Omental fat pad (tissue), 4 donors: ENCODE results near the gene KRTAP10-11. TPM values are rescaled to one million over a fixed set of nuclear protein-coding genes. Genes with fewer than 3 reads are reported as not detected.
"Not testable (repeated sequence)": the region's sequence is repeated elsewhere in the genome, so short reads cannot be mapped to it uniquely, and the experiment has no call there.

Experiments used
- ATAC-seq: fragments of 150-250 bp; one replicate; pipeline ENCODE4 v1.9.1; 2016; ENCODE audit warnings: mild to moderate bottlenecking, moderate library complexity; ENCODE audit not compliant: low FRiP score
- DNase-seq: peaks from one replicate; pipeline ENCODE4 v3.0.0-alpha.2; 2019; ENCODE audit warnings: low spot score
- total RNA-seq, 4 donors: library from RNA; depleted of rRNA; stranded (reverse); fragments of >200 nt; gene quantifications; one replicate each; pipeline ENCODE4 v1.1.0, GENCODE V29; 2016
- TF ChIP-seq, protein P1 (sequence below), 3 donors: fragments of 450-650 bp; IDR thresholded peaks; one replicate each; pipeline ENCODE4 v1.5.1; 2016 to 2017; ENCODE audit warnings: antibody characterized with exemption in 3 of 3, mild to moderate bottlenecking in 3 of 3, moderate library complexity in 2 of 3

KRTAP10-11 gene
- total RNA-seq, 4 donors from 2014 or later: not detected

DNA sequence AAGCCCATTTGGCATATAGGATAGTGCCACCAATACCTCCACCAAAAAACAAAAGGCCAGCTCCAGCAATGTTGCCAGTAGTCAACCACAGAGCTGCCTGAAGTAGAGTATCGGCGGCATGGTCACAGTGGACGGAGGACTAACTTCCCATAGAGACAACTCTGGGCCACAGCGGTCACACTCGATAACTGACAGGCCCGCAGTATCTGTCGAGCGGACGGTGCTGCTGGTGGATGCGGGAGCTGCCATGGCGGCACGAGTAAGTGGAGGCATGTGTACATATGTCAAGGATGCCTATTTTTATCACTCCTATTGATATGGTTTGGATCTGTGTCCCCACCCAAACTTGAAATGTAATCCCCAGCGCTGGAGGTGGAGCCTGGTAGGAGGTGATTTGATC lies 31.7 kb downstream of the KRTAP10-11 start:
- ATAC-seq: no peak
- no peak for DNase-seq

DNA sequence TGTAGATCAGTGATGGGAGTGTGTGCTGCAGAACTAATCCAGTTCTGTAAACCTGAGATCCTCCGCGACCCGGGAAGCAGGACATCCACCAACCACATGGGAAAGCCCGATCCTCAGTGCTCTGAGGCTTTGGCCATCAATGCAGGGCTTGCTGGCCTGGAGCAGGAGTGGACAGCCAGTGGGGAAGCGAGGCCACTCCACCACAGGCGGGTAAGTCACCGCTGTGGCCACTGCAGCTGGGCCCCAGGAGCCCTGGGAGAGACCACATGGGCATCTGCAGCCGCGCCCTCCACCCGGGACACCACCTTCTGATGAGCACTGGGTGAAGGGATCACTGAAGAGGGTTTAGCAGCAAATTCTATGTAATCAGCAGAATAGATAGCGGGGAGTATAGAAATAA lies 34.9 kb downstream of the KRTAP10-11 start:
- no peak for ATAC-seq
- TF ChIP-seq, protein P1, sequence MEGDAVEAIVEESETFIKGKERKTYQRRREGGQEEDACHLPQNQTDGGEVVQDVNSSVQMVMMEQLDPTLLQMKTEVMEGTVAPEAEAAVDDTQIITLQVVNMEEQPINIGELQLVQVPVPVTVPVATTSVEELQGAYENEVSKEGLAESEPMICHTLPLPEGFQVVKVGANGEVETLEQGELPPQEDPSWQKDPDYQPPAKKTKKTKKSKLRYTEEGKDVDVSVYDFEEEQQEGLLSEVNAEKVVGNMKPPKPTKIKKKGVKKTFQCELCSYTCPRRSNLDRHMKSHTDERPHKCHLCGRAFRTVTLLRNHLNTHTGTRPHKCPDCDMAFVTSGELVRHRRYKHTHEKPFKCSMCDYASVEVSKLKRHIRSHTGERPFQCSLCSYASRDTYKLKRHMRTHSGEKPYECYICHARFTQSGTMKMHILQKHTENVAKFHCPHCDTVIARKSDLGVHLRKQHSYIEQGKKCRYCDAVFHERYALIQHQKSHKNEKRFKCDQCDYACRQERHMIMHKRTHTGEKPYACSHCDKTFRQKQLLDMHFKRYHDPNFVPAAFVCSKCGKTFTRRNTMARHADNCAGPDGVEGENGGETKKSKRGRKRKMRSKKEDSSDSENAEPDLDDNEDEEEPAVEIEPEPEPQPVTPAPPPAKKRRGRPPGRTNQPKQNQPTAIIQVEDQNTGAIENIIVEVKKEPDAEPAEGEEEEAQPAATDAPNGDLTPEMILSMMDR (IDR thresholded peaks at IDR 0.05): no peak

More for the DNA sequence above, 31.7 kb downstream of the KRTAP10-11 start:
- TF ChIP-seq, protein P1 (IDR thresholded peaks at IDR 0.05): no peak

DNA sequence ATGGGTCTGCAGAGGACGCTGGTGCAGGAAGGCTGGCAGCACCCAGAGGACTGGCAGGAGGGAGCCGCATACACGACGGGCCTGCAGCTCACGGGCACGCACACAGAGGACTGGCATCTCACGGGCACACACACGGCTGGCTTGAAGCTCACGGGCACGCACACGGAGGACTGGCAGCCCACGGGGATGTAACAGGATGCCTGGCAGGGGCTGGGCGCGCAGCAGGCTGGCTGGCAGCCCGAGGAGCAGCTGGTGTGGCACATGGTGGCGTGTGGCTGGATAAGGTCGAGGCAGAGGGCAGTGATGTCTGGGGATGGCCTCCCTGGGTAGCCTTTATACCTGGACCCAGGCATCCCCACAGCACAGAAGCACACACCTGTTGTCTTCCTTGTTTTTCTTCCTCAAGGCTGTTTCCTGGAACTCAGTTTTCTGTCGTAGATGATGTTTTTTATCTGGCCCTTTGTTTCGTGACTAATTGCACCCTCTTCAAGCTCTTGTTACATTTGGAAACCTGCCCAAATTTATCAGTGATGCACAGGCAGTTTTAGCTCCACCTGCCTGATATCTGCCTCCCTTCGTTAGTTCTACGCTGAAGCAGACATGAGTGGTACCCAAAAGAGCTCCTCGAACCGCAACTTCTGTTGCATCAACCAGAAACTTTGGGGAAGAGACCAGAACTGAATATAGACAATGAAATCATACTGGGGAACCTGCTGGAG lies 35.8 kb downstream of the KRTAP10-11 start, which contains the start of gene KRTAP12-1:
Gene KRTAP12-1 (minus strand): TSS at position 303 of the 719 bp plus-strand sequence. CDS start 40 bp downstream, at position 263.
- TF ChIP-seq, protein P1 (IDR thresholded peaks at IDR 0.05): no peak
- ATAC-seq (no peak), DNase-seq (no peak)

More for the DNA sequence above, 34.9 kb downstream of the KRTAP10-11 start:
- no peak for DNase-seq

DNA sequence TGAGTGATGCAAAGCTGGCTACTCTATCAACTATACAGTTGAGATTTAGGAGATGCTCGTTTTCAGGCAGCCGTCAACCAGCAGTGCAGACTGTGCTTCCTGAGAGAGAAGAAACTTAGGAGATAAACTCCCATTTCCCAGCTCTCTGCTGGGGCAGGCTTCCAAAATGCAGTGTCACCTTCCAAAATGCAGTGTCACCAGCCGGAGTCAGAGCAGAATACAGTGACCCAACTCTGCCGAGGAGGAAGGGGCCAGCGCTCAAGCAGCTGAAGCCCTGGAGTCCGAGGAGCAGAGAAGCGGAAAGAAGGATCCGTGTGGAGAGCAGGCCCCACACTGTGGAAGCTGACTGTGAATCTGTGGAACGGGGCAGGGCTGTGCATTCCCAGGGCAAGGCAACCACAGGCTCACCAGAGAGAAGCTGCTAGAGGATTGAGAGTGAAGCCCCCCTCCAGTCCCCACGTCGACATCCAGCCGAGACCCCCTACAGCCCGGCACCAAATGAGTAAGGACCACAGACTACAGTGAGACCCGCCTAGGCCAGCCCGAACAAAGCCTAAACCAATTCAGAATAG lies 36.5 kb downstream of the KRTAP10-11 start:
- TF ChIP-seq, protein P1 (IDR thresholded peaks at IDR 0.05): no peak
- ATAC-seq (no peak), DNase-seq (no peak)

DNA sequence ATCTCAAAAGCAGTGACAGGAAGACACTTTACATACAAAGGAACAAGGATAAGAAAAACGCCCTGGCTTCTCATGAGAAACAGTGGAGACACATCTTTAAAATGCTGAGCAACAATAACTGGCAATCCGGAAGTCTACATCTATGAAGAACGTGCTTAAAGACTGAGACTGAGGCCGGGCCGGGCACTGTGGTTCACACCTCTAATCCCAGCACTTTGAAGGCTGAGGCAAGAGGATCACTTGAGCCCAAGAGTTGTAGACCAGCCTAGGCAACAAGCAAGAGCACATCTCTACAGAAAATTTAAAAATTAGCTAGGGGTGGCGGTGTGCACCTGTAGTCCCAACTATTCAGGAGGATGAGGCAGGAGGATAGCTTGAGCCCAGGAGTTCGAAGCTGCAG lies 37.9 kb downstream of the KRTAP10-11 start:
- ATAC-seq (no peak), DNase-seq (no peak)
- TF ChIP-seq, protein P1 (IDR thresholded peaks at IDR 0.05): no peak

DNA sequence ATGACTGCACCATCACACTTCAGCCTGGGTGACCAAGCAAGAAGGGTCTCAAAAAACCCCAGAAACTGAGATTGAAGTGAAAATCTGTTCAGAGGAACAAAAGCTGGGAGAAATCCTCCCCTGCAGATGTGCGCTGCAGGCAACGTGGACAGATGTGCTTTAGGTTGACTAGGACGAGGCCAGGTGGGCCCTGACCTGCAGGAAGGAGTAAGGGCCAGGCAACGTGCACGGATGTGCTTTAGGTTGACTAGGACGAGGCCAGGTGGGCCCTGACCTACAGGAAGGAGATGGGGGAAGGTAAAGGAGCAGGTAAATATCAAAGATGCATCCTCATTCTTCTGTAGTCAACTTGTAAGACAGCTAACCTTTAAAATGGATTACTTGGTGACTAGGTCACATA lies 38.3 kb downstream of the KRTAP10-11 start:
- TF ChIP-seq, protein P1 (IDR thresholded peaks at IDR 0.05): no peak
- ATAC-seq: no peak
- no peak for DNase-seq

DNA sequence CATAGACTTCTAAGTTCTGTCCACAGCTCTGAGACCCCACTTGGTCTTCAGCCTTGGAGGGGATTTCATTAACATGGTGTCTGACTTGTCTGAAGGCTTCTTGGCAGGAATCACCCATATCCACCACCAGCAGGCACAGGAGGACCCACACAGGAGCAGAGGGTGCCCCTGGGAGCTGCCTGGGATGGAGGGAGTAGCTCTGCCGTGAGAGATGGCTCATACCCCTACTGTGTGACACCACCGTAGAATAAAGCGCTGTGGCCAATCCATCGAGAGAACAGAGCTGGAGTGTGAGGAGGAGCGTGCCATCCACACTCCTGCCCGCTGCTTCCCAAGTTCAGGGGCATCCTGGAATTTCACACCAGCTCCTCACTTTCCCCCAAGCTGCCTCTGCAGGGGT lies 38.8 kb downstream of the KRTAP10-11 start:
- not testable (repeated sequence) for DNase-seq, ATAC-seq
